Epithelial cell of proximal tubule (primary cell): ENCODE data around the gene P4HTM. TPM values are rescaled to one million over a fixed set of nuclear protein-coding genes. Genes with fewer than 3 reads are reported as not detected.

Experiments used
- DNase-seq: peaks from one replicate; pipeline ENCODE4 v3.0.0-alpha.2; 2011; ENCODE audit warnings: low read depth
- H3K4me3 ChIP-seq: 2 replicates; pipeline ENCODE4 v1.5.1; 2011; ENCODE audit warnings: low read depth, mild to moderate bottlenecking, low read length
- CTCF ChIP-seq: conservative IDR thresholded peaks from 2 replicates; pipeline ENCODE4 v1.5.1; 2012; ENCODE audit warnings: low read depth, mild to moderate bottlenecking, low read length
- total RNA-seq: library from RNA; depleted of rRNA; stranded (reverse); fragments of >200 nt; gene quantifications from 2 replicates; pipeline ENCODE4 v1.2.3, GENCODE V29; 2015

The P4HTM gene, protein sequence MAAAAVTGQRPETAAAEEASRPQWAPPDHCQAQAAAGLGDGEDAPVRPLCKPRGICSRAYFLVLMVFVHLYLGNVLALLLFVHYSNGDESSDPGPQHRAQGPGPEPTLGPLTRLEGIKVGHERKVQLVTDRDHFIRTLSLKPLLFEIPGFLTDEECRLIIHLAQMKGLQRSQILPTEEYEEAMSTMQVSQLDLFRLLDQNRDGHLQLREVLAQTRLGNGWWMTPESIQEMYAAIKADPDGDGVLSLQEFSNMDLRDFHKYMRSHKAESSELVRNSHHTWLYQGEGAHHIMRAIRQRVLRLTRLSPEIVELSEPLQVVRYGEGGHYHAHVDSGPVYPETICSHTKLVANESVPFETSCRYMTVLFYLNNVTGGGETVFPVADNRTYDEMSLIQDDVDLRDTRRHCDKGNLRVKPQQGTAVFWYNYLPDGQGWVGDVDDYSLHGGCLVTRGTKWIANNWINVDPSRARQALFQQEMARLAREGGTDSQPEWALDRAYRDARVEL
- 17.1 and 23.2 TPM in 2 replicates for total RNA-seq

DNA sequence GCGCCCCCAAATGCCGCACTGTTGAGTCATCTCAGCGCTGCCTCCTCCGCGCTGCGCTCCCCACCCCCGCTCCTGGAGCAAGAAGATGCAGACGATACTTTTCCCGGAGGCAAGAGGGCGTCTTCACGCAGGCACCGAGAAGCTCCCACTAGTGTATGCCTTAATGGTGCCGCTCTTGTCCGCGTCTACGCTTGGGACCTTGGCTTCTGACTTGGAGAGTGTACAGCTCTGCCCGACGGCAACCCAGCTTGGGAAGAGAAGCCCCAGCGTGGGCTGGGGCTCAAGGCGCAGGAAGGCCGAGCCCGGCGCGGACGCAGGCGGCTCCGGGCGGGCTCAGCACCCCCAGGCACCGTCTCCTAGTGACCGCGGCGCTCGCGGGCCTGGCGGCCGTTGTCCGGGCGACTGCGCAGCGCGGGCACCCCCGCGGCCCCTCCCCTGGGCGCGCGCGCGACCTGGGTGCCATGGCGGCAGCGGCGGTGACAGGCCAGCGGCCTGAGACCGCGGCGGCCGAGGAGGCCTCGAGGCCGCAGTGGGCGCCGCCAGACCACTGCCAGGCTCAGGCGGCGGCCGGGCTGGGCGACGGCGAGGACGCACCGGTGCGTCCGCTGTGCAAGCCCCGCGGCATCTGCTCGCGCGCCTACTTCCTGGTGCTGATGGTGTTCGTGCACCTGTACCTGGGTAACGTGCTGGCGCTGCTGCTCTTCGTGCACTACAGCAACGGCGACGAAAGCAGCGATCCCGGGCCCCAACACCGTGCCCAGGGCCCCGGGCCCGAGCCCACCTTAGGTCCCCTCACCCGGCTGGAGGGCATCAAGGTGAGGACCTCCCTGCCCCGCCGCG, at the start of gene P4HTM:
P4HTM (plus strand) TSS at position 446 of the 840 bp plus-strand sequence; CDS start at position 462, 16 bp downstream.
- TF ChIP-seq CTCF, result peak; percentile 34
- no peak for DNase-seq
- peak within 1 kb of the TSS; percentile 90 for H3K4me3 ChIP-seq

- DNase-seq, result no peak
- no peak for TF ChIP-seq CTCF
- H3K4me3 ChIP-seq, result no peak overlapping the region
These were observed 44.6 kb upstream of the P4HTM start for GRCh38 chr3:48945432-48945831.

DNA sequence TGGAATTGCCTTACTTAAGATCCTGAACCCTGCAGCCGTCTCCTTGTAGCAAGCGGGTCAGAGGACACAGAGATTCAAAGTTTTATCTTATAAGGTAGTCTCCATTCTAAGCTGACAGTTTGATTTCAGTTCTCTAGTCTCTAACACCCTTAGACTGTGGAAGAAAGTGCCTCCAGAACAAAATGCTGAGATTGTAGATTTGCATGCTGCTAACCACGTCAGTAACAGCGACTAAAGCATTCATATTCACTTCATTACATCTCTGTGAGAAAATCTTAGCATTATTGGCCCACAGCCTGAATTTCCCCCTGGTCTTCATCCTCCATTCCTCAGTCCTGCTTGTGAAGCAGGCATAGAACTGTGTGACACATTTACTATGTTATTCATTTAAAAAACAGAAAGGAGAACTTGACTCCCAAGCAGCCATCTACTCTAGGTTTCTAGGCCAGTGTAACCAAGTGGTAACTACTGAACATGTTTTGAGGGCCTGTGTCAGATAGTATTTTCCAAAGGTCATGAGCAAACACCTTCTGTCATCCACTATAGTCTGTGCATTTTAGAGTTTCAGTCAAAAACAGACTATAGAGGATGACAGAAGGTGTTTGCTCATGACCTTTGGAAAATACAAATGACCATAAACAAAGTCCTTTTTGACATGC, 44.0 kb upstream of the P4HTM start:
- DNase-seq, result no peak
- H3K4me3 ChIP-seq, result no peak overlapping the region
- TF ChIP-seq CTCF, result no peak

GRCh38 chr3:48949376-48949717, 40.7 kb upstream of the P4HTM start:
- no peak overlapping the region for H3K4me3 ChIP-seq
- DNase-seq, result no peak
- TF ChIP-seq CTCF, result no peak

GRCh38 chr3:48950051-48950450, 40.0 kb upstream of the P4HTM start:
- H3K4me3 ChIP-seq, result no peak overlapping the region
- no peak for DNase-seq
- TF ChIP-seq CTCF, result no peak

DNA sequence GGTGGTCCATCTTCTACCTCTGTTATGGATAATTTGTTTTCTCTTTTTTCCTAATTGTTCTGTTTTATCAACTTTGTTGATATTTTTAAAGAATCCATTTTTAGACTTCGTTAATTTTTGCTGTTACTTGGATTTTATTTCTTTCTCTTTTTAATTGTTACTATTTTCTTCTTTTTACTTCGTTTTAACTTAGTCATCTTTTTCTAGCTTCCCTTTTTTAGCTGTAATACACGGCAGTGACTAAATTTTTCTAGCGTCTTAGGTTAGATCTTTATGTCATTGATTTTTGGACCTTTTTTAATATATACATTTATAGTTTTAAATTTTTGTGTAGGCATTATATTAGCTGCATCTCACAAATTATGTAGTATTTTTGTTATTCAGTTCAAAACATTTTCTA, 38.3 kb upstream of the P4HTM start:
- DNase-seq, result no peak
- H3K4me3 ChIP-seq, result no peak overlapping the region
- no peak for TF ChIP-seq CTCF
